T-cell (primary cell): ENCODE measurements around the gene SYNDIG1. TPM values are rescaled to one million over a fixed set of nuclear protein-coding genes. Genes with fewer than 3 reads are reported as not detected.

Experiments
- ATAC-seq, 4 experiments: fragments of 200-7000 bp in 3 of 4; fragments of 150-1000 bp in 1 of 4; cut with Tn5 transposase; replicated peaks in 1 of 4; 1 replicate in 3 of 4; 2 replicates in 1 of 4; pipeline ENCODE4 v1.10.0; 2021; ENCODE audit warnings: moderate library complexity in 3 of 4, mild to moderate bottlenecking in 2 of 4, moderate number of reproducible peaks in 1 of 4
- CTCF ChIA-PET, 2 donors: fragments of 300-600 bp; sonication (Branson Sonifier 250); formaldehyde crosslinking; loops; one replicate each; lab custom pipeline; 2022; ENCODE audit warnings: antibody characterized with exemption in 2 of 2; lab: Charles Lee
- POLR2A ChIA-PET, 2 donors: fragments of 300-600 bp; sonication (Branson Sonifier 250); formaldehyde crosslinking; loops; one replicate each; lab custom pipeline; 2022; ENCODE audit warnings: antibody characterized with exemption in 2 of 2; lab: Charles Lee
- DNase-seq, 35 experiments: peaks; one replicate each; pipeline versions ENCODE4 v3.0.0 to v3.0.0-alpha.2; 2013 to 2023
- H3K27ac ChIP-seq: one replicate; pipeline ENCODE4 v1.5.1; 2013; ENCODE audit warnings: low read length
- H3K27me3 ChIP-seq, 2 experiments: replicated peaks in 1 of 2; 1 replicate in 1 of 2; 2 replicates in 1 of 2; pipeline versions ENCODE4 v1.6.1 to v1.7.0; 2013; ENCODE audit warnings: low read length in 1 of 2, mixed read lengths in 1 of 2; ENCODE audit not compliant: control insufficient read depth in 2 of 2, insufficient read depth in 2 of 2; ENCODE audit errors: extremely low read depth in 1 of 2
- H3K36me3 ChIP-seq, 2 donors: 1 replicate in 1 of 2; 2 replicates in 1 of 2; pipeline versions ENCODE4 v1.6.1 to v1.7.0; 2013; ENCODE audit warnings: low read length in 1 of 2; ENCODE audit not compliant: control insufficient read depth in 2 of 2, insufficient read depth in 1 of 2; ENCODE audit errors: extremely low read depth in 1 of 2
- H3K4me1 ChIP-seq, 2 experiments: 1 replicate in 1 of 2; 2 replicates in 1 of 2; pipeline versions ENCODE4 v1.6.1 to v1.7.0; 2013; ENCODE audit warnings: low read length in 2 of 2, mixed read lengths in 1 of 2; ENCODE audit not compliant: insufficient read depth in 2 of 2, control insufficient read depth in 1 of 2; ENCODE audit errors: extremely low read depth in 1 of 2
- H3K4me3 ChIP-seq, 2 donors: 1 replicate in 1 of 2; 2 replicates in 1 of 2; pipeline versions ENCODE4 v1.5.1 to v1.7.0; 2013; ENCODE audit warnings: mild to moderate bottlenecking in 2 of 2, low read length in 1 of 2, moderate library complexity in 1 of 2; ENCODE audit not compliant: control insufficient read depth in 1 of 2; ENCODE audit errors: extremely low read depth in 1 of 2
- H3K9me3 ChIP-seq: 2 replicates; pipeline ENCODE4 v1.7.0; 2013
- H3K27ac Mint-ChIP-seq, 2 donors: one replicate each; pipeline ENCODE4 v1.8.0; 2020 to 2021; ENCODE audit warnings: mild to moderate bottlenecking in 2 of 2, mixed read lengths in 2 of 2
- H3K27me3 Mint-ChIP-seq, 2 donors: one replicate each; pipeline ENCODE4 v1.8.0; 2021 to 2022; ENCODE audit warnings: mixed read lengths in 2 of 2
- H3K36me3 Mint-ChIP-seq: one replicate; pipeline ENCODE4 v1.8.0; 2021; ENCODE audit warnings: mixed read lengths
- H3K4me1 Mint-ChIP-seq, 3 donors: one replicate each; pipeline ENCODE4 v1.8.0; 2020 to 2022; ENCODE audit warnings: mixed read lengths in 3 of 3, mild to moderate bottlenecking in 1 of 3
- H3K4me3 Mint-ChIP-seq, 3 donors: one replicate each; pipeline ENCODE4 v1.8.0; 2020 to 2022; ENCODE audit warnings: mild to moderate bottlenecking in 3 of 3, mixed read lengths in 3 of 3, moderate library complexity in 3 of 3
- H3K9me3 Mint-ChIP-seq, 3 donors: one replicate each; pipeline ENCODE4 v1.8.0; 2020 to 2022; ENCODE audit warnings: mixed read lengths in 3 of 3
- WGBS: methylation state at CpG from one replicate; pipeline ENCODE4 v1.1.5; 2013; ENCODE audit warnings: missing lambda C conversion rate; ENCODE audit not compliant: insufficient coverage; 5-methylcytosine and 5-hydroxymethylcytosine counted together
- total RNA-seq, 35 experiments: library from RNA in 6 of 35; stranded (reverse) in 6 of 35; fragments of 120-200 nt in 1 of 35; gene quantifications; one replicate each; pipeline versions ENCODE4 v1.2.1 to v1.2.4 and lab custom pipeline; 2013 to 2026

SYNDIG1 gene
- total RNA-seq, 5 donors from 2014 or later (not counting 1 experiment from before 2014, with no cell fraction given): not detected

- H3K27ac ChIP-seq: no peak overlapping the region
- ChIA-PET CTCF (no interaction called here), POLR2A (no interaction called here)
- no CpG with 5 or more reads among the region's 3 CpGs for WGBS
- Mint-ChIP-seq H3K9me3 (no peaks in the 10 kb centered on the region), H3K36me3 (no peaks in the 10 kb centered on the region), H3K27ac (no peak overlapping the region), H3K27me3 (peaks cover 33 to 55% of the 10 kb centered on the region in 2 donors), H3K4me3 (no peak overlapping the region), H3K4me1 (peaks cover 8 to 11% (median 9%) of the 10 kb centered on the region in 3 donors)
- H3K9me3 ChIP-seq: no peaks in the 10 kb centered on the region
- H3K36me3 ChIP-seq: no peaks in the 10 kb centered on the region
- H3K4me3 ChIP-seq: no peak overlapping the region
- H3K4me1 ChIP-seq: peaks cover 6 to 18% of the 10 kb centered on the region in 2 experiments
- H3K27me3 ChIP-seq: peaks cover 2 to 31% of the 10 kb centered on the region in 2 experiments
- DNase-seq (no peak), ATAC-seq (no peak)
Observed at GRCh38 chr20:24472426-24472825, 3.0 kb downstream of the SYNDIG1 start.

DNA sequence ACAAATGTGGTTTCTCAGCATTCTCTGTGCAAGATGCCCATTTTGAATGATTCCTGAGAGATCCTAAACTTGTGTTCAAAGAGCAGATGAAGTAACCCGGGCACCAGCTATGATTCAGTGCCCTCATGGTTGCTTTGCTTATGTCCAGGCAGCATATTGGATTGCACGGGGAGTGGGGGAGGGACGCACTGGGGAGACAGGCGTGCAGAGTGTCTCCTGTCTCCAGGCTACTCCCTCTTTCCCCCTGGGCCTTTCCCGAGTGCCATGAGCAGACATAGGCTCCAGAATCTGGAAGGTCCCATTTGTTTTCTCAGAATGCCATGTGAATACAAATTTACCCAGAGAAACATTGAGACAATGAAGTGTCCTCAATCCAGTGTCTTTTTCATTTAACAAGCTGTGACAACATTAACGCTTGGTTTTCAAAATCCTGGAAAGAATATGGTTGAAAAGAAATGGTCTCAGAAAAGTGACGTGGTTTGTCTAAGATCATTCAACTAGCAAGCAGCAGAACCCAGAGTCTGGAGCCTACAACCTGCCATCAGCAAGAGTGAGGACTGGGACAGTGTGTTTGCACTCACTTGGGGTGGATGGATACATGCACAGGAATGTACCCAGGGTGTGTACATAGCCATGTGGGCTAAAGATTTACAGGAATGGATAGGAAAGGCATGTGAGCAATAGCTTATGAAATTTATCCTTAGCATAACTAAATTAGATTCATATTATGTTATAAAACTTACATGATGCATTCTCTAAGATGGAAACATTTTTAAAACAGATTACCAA, 4.2 kb downstream of the SYNDIG1 start:
- ChIA-PET CTCF (no interaction called here), POLR2A (no interaction called here)
- H3K4me1 Mint-ChIP-seq: peaks cover 8 to 11% (median 9%) of the 10 kb centered on the region in 3 donors
- no peak overlapping the region for H3K27ac ChIP-seq
- ATAC-seq (no peak), DNase-seq (peak in 1 of 35 experiments; percentile 16)
- no peaks in the 10 kb centered on the region for H3K9me3 ChIP-seq
- no peak overlapping the region for H3K27ac Mint-ChIP-seq
- H3K27me3 Mint-ChIP-seq: peaks cover 31 to 43% of the 10 kb centered on the region in 2 donors
- H3K4me3 ChIP-seq: no peak overlapping the region
- H3K36me3 ChIP-seq: no peaks in the 10 kb centered on the region
- peaks cover 6 to 18% of the 10 kb centered on the region in 2 experiments for H3K4me1 ChIP-seq
- 82% methylated on average over 5 of the region's 7 CpGs for WGBS
- H3K9me3 Mint-ChIP-seq: no peaks in the 10 kb centered on the region
- no peak overlapping the region for H3K4me3 Mint-ChIP-seq
- H3K27me3 ChIP-seq: peaks cover 2 to 37% of the 10 kb centered on the region in 2 experiments
- H3K36me3 Mint-ChIP-seq: no peaks in the 10 kb centered on the region

DNA sequence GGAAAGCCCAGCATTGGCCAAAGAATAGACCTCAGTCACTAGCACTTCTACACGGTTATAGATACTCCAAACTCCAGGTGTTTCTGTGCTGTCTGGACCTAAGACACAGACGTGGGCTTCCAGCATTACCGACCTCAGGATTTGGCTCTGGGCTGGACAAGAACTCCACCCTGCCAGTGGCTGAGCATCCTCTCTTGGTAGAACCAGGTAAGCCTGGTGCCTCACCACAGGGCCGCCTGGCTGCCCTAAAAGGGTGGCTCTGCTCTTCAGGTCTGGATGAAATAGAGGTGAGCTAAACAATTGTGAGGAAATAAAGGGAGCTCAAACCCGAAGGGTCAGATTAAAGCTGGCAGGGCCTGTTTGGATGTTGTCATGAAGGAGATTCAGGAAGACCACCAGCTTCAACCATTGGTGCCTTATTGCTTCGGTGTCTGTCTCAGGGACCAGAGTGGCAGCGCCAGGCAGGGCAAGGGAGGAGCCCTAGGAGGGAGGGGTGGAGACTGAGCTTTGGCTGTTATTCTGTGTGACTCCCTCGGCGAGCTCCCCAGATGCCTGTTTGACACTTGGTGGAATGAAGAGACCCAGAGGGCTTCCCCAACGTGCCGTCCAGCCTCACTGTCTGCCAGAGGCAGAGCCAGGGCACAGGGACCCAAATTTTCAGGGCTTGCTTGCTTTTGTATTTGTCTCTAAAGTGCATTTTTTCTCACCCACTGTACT, 8.6 kb downstream of the SYNDIG1 start:
- Histone ChIP-seq H3K9me3 (no peaks in the 10 kb centered on the region), H3K27me3 (peaks cover 0 to 27% of the 10 kb centered on the region in 2 experiments), H3K4me1 (no peaks in the 10 kb centered on the region), H3K27ac (no peak overlapping the region), H3K4me3 (no peak overlapping the region), H3K36me3 (no peaks in the 10 kb centered on the region)
- Mint-ChIP-seq H3K36me3 (no peaks in the 10 kb centered on the region), H3K27ac (no peak overlapping the region), H3K4me3 (no peak overlapping the region), H3K4me1 (no peaks in the 10 kb centered on the region), H3K27me3 (peaks cover 19 to 21% of the 10 kb centered on the region in 2 donors), H3K9me3 (no peaks in the 10 kb centered on the region)
- ChIA-PET CTCF (interaction anchor here in 1 of 2 donors (1.0 kb wide), 1 partner anchor 11 kb away, joined by 4 read pairs; no protein-coding TSS in a partner anchor), POLR2A (no interaction called here)
- WGBS: 75% methylated on average over 9 of the region's 11 CpGs
- no peak for DNase-seq
- no peak for ATAC-seq

GRCh38 chr20:24478584-24478983, 9.2 kb downstream of the SYNDIG1 start:
- Histone ChIP-seq H3K27me3 (peaks cover 0 to 27% of the 10 kb centered on the region in 2 experiments), H3K27ac (no peak overlapping the region), H3K36me3 (no peaks in the 10 kb centered on the region), H3K9me3 (no peaks in the 10 kb centered on the region), H3K4me3 (no peak overlapping the region), H3K4me1 (no peaks in the 10 kb centered on the region)
- ATAC-seq: no peak
- WGBS: 87% methylated on average over 6 of the region's 7 CpGs
- POLR2A ChIA-PET: no interaction called here
- no peaks in the 10 kb centered on the region for H3K36me3 Mint-ChIP-seq
- H3K27me3 Mint-ChIP-seq: peaks cover 14 to 17% of the 10 kb centered on the region in 2 donors
- no peaks in the 10 kb centered on the region for H3K9me3 Mint-ChIP-seq
- DNase-seq: no peak
- CTCF ChIA-PET: interaction anchor here in 1 of 2 donors (1.0 kb wide), 1 partner anchor 11 kb away, joined by 4 read pairs; no protein-coding TSS in a partner anchor
- H3K27ac Mint-ChIP-seq: no peak overlapping the region
- no peak overlapping the region for H3K4me3 Mint-ChIP-seq
- H3K4me1 Mint-ChIP-seq: no peaks in the 10 kb centered on the region

DNA sequence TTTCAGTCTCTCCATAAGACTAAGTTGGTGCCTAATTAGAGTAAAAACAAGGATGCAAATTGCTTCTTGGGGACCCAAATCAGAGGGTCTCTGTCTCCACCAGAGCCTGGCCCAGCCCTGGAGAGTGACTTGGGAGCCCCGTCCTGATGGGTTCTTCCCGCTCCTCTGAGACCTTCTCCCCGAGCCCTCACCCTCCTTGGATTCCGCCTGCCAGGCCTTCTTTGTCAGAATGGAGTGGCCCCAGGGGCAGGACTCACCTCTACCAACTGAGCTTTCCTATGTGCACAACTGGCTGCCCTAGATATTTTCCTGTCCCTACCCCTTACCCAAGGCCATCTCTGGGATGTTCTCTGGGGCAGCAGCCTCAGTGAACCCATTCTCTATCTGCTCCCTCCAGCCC, 9.7 kb downstream of the SYNDIG1 start:
- ChIA-PET POLR2A (no interaction called here), CTCF (no interaction called here)
- Histone ChIP-seq H3K27ac (no peak overlapping the region), H3K4me3 (no peak overlapping the region), H3K9me3 (no peaks in the 10 kb centered on the region), H3K4me1 (no peaks in the 10 kb centered on the region), H3K36me3 (no peaks in the 10 kb centered on the region), H3K27me3 (peaks cover 0 to 29% of the 10 kb centered on the region in 2 experiments)
- H3K36me3 Mint-ChIP-seq: no peaks in the 10 kb centered on the region
- no peak overlapping the region for H3K27ac Mint-ChIP-seq
- H3K27me3 Mint-ChIP-seq: peaks cover 11 to 17% of the 10 kb centered on the region in 2 donors
- no peaks in the 10 kb centered on the region for H3K4me1 Mint-ChIP-seq
- H3K4me3 Mint-ChIP-seq: no peak overlapping the region
- 79% methylated on average over 4 of the region's 4 CpGs for WGBS
- DNase-seq (no peak), ATAC-seq (no peak)
- H3K9me3 Mint-ChIP-seq: no peaks in the 10 kb centered on the region

GRCh38 chr20:24479595-24479994, 10.2 kb downstream of the SYNDIG1 start:
- no peak overlapping the region for H3K4me3 Mint-ChIP-seq
- no peaks in the 10 kb centered on the region for H3K36me3 Mint-ChIP-seq
- WGBS: 63% methylated on average over 4 of the region's 4 CpGs
- peaks cover 0 to 29% of the 10 kb centered on the region in 2 experiments for H3K27me3 ChIP-seq
- H3K4me3 ChIP-seq: no peak overlapping the region
- ChIA-PET POLR2A (no interaction called here), CTCF (no interaction called here)
- no peaks in the 10 kb centered on the region for H3K4me1 Mint-ChIP-seq
- no peaks in the 10 kb centered on the region for H3K9me3 Mint-ChIP-seq
- H3K27me3 Mint-ChIP-seq: peaks cover 7 to 16% of the 10 kb centered on the region in 2 donors
- no peaks in the 10 kb centered on the region for H3K4me1 ChIP-seq
- no peaks in the 10 kb centered on the region for H3K36me3 ChIP-seq
- ATAC-seq: no peak
- DNase-seq: no peak
- no peak overlapping the region for H3K27ac ChIP-seq
- no peaks in the 10 kb centered on the region for H3K9me3 ChIP-seq
- H3K27ac Mint-ChIP-seq: no peak overlapping the region
